H7 (cell line): ENCODE data around the gene INSYN1. TPM values are rescaled to one million over a fixed set of nuclear protein-coding genes. Genes with fewer than 3 reads are reported as not detected.

Experiments used
- DNase-seq: peaks from one replicate; pipeline ENCODE4 v3.0.0; 2012
- H3K27me3 ChIP-seq: 2 replicates; pipeline ENCODE4 v1.6.0; 2011; ENCODE audit warnings: mild to moderate bottlenecking, low read length; ENCODE audit not compliant: control insufficient read depth, insufficient read depth
- H3K36me3 ChIP-seq: replicated peaks from 2 replicates; pipeline ENCODE4 v1.5.1; 2011; ENCODE audit warnings: low read length; ENCODE audit not compliant: control insufficient read depth, insufficient read depth
- H3K4me3 ChIP-seq: 2 replicates; pipeline ENCODE4 v1.5.1; 2011; ENCODE audit warnings: low read depth, mild to moderate bottlenecking, control low read depth, low read length, moderate library complexity; ENCODE audit not compliant: insufficient read depth
- total RNA-seq: library from RNA; depleted of rRNA; stranded (reverse); fragments of >200 nt; shearing (Covaris generic); gene quantifications from 2 replicates; pipeline ENCODE4 v1.2.3, GENCODE V29; 2014

Gene INSYN1
- total RNA-seq, 1 experiment from 2014 or later = 5.1 TPM

DNA sequence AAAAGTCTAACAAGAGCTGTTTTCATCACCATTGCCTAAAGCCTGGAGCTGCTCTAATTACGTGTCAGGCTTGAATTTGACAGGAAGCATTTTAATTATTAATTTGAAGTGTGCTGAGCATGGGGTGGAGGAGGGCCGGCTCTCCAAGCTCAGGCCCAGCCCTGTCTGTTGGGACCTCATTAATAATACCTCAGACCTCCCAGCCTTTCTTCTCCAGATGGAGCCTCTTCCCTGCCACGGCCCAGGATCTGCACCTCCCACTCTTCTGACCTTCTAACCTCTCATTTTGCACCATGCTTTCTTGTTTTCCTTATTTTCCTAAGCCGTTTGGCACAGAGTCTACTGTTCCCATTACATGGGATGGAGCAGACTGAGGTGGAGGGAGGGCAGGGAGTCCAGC lies 30.0 kb downstream of the INSYN1 start:
- H3K4me3 ChIP-seq = no peak overlapping the region
- no peaks in the 10 kb centered on the region; the same call in 1 of the 2 replicates for H3K27me3 ChIP-seq
- DNase-seq = no peak
- no peaks in the 10 kb centered on the region for H3K36me3 ChIP-seq

GRCh38 chr15:73722425-73722824 lies 30.7 kb downstream of the INSYN1 start:
- Histone ChIP-seq H3K36me3 (no peaks in the 10 kb centered on the region), H3K27me3 (no peaks in the 10 kb centered on the region; the same call in 1 of the 2 replicates), H3K4me3 (no peak overlapping the region)
- DNase-seq = no peak

GRCh38 chr15:73718694-73719093 lies 34.5 kb downstream of the INSYN1 start:
- Histone ChIP-seq H3K4me3 (no peak overlapping the region), H3K36me3 (peaks cover 2% of the 10 kb centered on the region), H3K27me3 (no peaks in the 10 kb centered on the region; the same call in 1 of the 2 replicates)
- no peak for DNase-seq

- Histone ChIP-seq H3K4me3 (no peak overlapping the region), H3K36me3 (peaks cover 6% of the 10 kb centered on the region), H3K27me3 (no peaks in the 10 kb centered on the region; the same call in 1 of the 2 replicates)
- peak; percentile 81 for DNase-seq
Observed at GRCh38 chr15:73717802-73718201, 35.3 kb downstream of the INSYN1 start.

DNA sequence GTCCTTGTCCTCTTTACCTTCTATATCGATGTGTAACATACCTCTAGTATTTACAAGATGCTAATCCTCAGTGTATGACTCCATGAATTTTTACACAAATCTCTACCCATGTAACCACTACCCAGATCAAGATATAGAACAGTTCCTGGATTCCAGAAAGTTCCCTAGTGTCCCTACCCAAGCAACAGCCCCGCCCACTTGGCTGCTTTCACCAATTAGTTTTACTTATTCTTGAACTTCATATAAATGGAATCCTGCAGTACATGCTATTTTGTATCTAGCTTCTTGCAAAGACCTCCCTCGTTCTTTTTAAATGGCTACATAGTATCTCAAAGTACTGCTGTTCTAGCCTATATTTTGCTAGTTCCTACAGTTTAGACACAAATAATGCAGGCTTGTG lies 35.9 kb downstream of the INSYN1 start:
- peaks cover 6% of the 10 kb centered on the region for H3K36me3 ChIP-seq
- H3K4me3 ChIP-seq = no peak overlapping the region
- no peak for DNase-seq
- H3K27me3 ChIP-seq = no peaks in the 10 kb centered on the region; the same call in 1 of the 2 replicates

DNA sequence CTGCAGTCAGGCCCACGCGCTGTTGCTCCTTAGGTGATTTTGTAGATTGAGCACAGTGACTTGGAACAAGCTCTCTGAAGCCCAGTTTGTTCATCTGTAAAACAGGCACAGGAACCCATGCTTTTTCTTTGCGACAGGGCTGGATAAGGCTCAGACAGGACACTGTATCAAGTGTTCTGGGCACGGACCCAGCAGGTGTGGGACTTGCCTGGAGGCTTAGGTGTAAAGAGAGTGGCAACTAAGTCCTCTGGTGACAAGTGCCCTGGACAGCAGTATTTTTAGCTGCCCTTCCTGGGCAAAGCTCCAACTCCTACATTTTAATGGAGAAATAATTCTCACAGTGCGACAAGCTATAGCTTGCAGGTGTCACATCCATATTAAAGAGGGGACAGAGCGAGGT lies 36.7 kb downstream of the INSYN1 start:
- DNase-seq = no peak
- H3K4me3 ChIP-seq = no peak overlapping the region
- H3K36me3 ChIP-seq = peaks cover 6% of the 10 kb centered on the region
- no peaks in the 10 kb centered on the region; the same call in 1 of the 2 replicates for H3K27me3 ChIP-seq

DNA sequence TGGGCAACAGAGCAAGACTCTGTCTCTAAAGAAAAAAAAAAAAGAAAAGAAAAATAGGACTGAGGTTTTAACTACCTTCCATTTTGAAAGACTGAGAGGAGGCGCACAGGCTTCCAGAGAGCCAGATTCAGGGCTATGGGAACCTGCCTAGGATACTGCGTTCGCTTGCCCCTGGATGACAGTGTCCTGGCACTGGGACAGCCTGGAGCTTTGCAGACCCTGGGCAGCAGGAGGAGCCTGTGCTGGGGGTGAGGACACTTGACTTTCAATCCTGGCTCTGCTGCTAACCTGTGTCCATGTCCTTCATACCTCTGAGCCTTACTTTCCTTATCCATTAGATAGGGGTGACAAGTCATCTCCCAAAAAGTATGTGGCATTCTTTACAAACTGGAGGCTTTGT lies 37.7 kb downstream of the INSYN1 start:
- Histone ChIP-seq H3K4me3 (no peak overlapping the region), H3K27me3 (no peaks in the 10 kb centered on the region; the same call in 1 of the 2 replicates), H3K36me3 (peaks cover 7% of the 10 kb centered on the region)
- DNase-seq = no peak

DNA sequence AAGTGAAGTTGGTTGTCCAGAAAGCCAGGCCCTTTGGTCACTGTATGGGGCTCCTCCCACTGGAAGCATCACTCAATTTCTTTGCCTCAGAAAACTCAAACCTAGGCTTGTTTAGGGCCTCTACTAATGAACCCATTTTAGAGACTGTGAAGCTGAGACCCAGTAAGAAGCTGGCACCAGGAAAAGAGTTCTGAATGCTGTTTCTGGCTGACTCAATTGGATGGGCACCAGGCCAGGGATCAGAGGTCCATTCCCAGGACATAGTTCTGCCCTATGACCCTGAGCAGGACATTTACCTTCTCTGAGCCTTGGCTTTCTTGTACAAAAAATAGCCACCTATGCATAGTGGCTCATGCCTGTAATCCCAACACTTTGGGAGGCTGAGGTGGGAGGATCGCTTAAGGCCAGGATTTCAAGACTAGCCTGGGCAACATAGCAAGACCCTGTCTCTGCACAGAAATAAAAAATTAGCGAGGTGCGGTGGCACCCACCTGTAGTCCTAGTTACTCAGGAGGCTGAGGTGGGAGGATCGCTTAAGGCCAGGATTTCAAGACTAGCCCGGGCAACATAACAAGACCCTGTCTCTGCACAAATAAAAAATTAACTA lies 38.4 kb downstream of the INSYN1 start:
- Histone ChIP-seq H3K27me3 (no peaks in the 10 kb centered on the region), H3K36me3 (peaks cover 7% of the 10 kb centered on the region), H3K4me3 (no peak overlapping the region)
- no peak for DNase-seq

DNA sequence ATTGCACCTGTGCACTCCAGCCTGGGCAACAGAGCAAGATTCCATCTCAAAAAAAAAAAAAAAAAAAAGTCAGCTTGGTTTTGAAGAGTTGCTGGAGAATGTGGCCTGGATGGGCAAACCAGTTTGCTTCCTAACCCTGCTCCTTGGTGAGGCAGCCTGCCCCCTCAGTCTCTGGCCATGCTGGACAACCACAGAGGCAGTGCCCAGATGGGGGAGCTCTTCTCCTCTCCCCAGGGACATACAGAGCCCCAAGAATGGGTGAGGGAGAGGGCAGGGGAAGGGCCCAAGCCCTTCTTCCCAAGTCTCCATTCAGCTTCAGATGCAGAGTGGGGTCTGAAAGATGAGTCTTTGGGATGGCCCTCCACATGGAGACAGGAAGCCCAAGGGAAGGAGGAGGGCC lies 41.0 kb downstream of the INSYN1 start:
- H3K36me3 ChIP-seq = peaks cover 25% of the 10 kb centered on the region
- no peak overlapping the region for H3K4me3 ChIP-seq
- peak; percentile 71 for DNase-seq
- no peaks in the 10 kb centered on the region for H3K27me3 ChIP-seq

- no peak for DNase-seq
- Histone ChIP-seq H3K36me3 (peaks cover 27% of the 10 kb centered on the region), H3K27me3 (no peaks in the 10 kb centered on the region), H3K4me3 (no peak overlapping the region)
Observed at GRCh38 chr15:73711526-73711925, 41.6 kb downstream of the INSYN1 start.

- no peak for DNase-seq
- H3K27me3 ChIP-seq = no peaks in the 10 kb centered on the region
- H3K4me3 ChIP-seq = no peak overlapping the region
- H3K36me3 ChIP-seq = peaks cover 28% of the 10 kb centered on the region
Observed at GRCh38 chr15:73710321-73710720, 42.8 kb downstream of the INSYN1 start.

GRCh38 chr15:73709686-73710085 lies 43.5 kb downstream of the INSYN1 start:
- no peak for DNase-seq
- Histone ChIP-seq H3K4me3 (no peak overlapping the region), H3K36me3 (peaks cover 31% of the 10 kb centered on the region), H3K27me3 (no peaks in the 10 kb centered on the region)

DNA sequence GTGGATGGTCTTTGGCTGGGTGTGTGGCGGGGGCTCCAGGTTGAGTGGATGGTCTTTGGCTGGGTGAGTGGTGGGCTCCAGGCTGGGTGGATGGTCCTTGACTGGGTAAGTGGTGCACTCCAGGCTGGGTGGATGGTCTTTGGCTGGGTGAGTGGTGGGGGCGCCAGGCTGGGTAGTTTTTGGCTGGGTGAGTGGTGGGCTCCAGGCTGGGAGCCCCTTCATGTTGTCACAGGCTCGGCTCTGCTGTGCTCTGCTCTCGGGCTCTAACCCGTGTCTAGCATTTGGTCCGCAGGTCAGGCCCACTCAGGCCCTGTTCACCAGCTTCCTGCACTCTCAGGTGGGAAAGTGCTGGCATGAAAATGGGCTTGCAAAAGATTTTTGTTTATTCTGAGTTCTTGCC lies 43.9 kb downstream of the INSYN1 start:
- no peak for DNase-seq
- H3K36me3 ChIP-seq = peaks cover 32% of the 10 kb centered on the region
- no peak overlapping the region for H3K4me3 ChIP-seq
- H3K27me3 ChIP-seq = no peaks in the 10 kb centered on the region

DNA sequence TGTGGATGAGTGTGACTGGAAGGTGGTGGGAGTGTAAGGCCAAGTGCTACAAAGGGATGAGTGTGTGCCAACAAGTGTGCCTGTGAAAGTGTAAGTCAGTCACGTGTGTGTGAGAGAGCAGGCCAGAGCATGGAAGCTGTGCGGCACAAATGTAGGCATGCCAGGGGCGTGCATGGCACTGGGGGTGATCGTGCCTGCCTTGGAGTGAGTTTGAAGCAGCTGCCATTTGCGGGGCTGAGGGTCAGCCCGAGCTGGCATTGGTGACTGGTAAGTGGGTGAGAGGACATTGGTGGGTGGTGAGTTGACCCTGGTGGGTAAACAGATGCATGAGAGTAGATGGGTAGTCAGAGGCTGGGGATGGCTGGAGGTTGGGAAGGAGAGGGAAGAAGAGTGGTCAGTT lies 44.5 kb downstream of the INSYN1 start:
- Histone ChIP-seq H3K36me3 (peaks cover 32% of the 10 kb centered on the region), H3K27me3 (no peaks in the 10 kb centered on the region), H3K4me3 (no peak overlapping the region)
- DNase-seq = no peak

DNA sequence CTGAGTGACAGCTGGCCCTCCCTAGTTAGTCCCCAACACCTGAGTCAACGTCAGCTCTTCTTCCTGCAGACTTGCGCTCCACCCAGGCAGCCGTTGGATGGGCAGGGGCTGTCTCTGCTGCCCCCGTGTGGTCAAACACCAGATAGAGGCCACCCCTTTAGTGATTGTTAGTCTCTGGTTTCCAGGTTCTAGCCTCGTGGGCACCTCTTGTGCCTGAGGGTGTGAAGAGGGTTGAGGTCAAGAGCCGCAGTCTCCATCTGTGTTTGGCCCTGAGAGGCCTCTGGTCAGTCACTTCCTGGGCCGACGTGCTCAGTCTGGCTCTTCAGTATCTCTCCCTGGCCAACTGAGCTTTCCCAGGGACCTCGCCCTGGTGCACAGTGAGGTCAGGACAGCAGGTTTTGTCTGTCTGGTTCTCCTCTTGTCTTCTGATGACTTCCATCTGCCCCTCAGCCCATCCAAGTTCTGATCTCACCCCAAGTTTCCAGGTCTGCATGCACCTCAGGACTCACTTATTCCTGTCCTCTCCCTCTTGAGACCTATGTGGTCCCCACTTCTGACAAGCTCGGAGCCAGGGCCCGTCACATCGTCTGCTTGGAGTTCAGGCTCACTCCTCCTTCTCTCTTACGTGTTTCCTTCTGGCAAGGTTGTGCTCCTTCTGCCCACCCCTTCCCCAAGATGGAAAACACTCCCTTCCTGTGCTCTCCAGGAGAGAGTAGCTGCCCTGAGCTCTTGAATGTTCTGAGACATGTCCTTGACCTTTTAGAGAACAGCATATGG lies 48.1 kb downstream of the INSYN1 start:
- DNase-seq = peak; percentile 92
- Histone ChIP-seq H3K27me3 (no peaks in the 10 kb centered on the region), H3K36me3 (peaks cover 27% of the 10 kb centered on the region), H3K4me3 (no peak overlapping the region)
